Measurements from ENCODE around the gene MBD4.
"Not testable (repeated sequence)": the region's sequence is repeated elsewhere in the genome, so short reads cannot be mapped to it uniquely, and the experiment has no call there.

Gene MBD4

GRCh38 chr3:129428376-129429079 lies 11.2 kb downstream of the MBD4 start, which contains the start of gene EFCAB12:
EFCAB12 (minus strand) TSS chr3:129428636; CDS start chr3:129428488, 148 bp downstream.
- DNase-seq = peak; percentile 85 to 95

DNA sequence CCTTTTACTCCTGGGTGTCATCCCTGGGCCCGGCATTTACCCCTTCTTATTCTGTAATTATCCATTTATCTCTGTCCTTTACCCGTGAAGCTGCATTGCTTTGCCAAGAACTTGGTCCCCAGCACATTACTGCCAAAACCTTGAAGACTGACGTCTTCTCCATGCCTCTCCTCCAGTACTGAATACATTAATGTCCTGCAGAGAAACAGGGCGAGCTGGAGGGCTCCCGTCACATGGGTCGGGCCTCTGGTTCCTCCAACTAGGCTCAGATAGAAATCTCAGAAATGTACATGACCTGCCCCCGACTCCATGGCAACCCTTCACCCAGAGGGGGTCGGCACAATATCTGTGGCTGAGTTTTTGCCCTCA lies 11.8 kb downstream of the MBD4 start:
- DNase-seq = no peak

DNA sequence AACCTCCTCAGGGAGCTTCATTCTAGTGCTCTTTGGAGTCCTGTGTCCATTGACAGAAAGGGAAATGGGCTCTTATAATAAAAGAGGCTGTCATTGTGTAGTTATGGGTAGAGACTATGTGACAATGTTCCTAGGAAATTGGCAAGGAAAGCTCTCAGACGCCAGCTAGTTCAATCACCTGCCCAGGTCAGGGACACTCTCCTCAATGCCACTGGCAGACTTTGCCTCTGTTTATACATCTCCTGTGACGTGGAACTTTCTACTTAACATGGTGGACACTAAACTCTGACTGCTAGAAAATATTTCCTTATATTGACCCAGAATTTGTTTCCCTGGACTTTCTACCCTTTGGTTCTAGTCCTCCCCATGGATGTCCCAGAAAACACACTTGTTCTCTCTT lies 14.1 kb downstream of the MBD4 start:
- no peak for DNase-seq

DNA sequence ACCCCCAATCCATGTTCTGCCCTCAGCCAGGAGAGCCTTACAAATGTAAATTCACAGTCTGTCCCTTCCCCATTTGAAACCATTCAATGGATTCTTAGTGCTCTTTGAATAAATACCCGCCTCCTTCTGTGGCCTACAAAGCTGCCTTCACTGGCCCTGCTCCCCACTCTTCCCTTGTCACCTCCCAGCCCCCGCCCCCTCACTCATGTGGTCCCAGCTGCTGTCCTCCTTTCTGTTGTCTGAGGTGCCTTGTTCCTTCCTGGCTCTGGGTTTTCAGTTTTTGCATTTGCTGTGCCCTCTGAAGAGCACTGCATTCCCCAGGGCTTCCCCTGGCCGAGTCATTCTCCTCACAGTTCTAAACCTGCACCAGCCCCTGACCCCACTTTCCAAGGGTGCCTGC lies 14.5 kb downstream of the MBD4 start:
- DNase-seq = peak in 1 of 2 donors; percentile 51

GRCh38 chr3:129424185-129424841 lies 15.4 kb downstream of the MBD4 start:
- DNase-seq = peak; percentile 63 to 84

GRCh38 chr3:129422897-129423296 lies 16.9 kb downstream of the MBD4 start:
- DNase-seq = no peak

GRCh38 chr3:129421988-129422745 lies 17.6 kb downstream of the MBD4 start:
- no peak for DNase-seq

DNA sequence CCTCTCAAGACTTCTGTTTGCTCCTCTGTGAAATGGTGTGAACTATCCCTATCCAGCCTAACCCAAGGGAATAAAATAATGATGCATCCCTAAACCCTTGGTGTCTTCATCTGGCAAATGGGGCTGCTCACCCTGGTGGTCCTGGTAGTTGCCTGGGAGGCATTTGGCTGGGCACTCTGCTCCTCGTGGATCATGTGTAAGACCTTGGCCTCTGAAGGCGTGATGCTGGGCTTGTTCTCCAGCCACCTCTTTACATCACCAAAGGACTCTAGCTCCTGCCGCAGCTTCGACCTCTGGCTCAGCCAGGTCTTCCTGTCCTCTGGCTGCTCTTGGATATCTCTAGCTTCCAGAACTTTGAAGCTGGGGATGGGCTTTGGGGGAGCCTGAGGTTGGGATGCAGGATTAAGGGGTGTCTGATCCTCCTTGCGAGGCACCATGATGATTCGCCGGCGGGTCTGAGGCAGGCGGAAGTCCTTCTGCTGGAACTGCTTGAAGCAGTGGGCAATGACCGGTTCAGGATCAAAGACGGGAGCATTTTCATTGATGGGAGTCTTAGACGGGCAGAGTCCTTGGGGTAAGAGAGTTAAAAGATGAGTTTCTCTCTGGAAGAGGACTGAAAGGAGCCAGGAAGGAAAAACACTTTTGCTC lies 18.4 kb downstream of the MBD4 start:
- DNase-seq = no peak

- no peak for DNase-seq
These were observed 20.3 kb downstream of the MBD4 start for GRCh38 chr3:129419476-129419875.

DNA sequence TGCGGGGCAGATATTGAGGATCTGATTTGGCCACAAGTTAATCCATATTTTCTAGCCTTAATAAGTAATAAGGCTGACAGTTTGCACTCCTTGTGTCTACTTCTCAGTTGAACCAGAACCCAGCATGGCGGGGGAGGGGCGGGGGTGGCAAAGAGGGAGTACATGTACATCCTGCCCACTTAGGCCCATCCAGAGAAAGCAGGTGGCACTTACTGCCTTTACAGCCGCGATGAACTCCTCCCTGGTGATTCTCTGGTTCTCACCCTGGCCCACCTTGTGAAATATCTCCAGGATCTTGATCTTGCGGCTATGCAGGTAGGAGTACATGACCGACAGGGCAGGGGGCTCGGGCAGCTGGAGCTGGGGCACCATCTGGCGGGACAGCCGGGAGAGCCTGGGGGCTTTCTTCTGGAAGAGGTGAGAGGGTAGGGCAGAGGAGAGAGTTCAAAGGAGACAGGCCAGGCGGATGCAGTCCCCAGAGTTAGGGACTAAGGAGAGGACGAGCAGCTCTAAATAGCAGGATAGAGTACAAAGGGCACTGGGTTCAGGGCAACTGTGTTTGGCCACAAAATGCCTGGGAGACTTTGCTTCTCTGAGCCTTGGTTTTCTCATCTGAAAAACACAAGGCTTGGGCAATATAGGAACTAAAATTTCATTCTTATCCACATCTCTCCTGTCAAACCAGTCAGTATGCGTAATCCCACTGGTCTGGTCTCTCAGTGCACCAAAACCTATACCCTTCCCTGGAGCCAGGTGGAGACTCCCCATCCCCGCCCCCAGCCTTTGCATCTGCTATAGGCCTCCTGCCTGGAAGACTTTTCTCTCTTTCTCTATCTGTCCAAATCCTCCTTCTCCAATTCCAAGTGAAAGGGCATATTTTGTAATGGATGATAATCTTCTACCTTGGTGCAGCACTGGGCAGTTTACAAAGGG lies 21.4 kb downstream of the MBD4 start:
- no peak for DNase-seq

GRCh38 chr3:129417326-129417725 lies 22.4 kb downstream of the MBD4 start:
- no peak for DNase-seq

- no peak for DNase-seq
These were observed 23.3 kb downstream of the MBD4 start for GRCh38 chr3:129416415-129416814.

DNA sequence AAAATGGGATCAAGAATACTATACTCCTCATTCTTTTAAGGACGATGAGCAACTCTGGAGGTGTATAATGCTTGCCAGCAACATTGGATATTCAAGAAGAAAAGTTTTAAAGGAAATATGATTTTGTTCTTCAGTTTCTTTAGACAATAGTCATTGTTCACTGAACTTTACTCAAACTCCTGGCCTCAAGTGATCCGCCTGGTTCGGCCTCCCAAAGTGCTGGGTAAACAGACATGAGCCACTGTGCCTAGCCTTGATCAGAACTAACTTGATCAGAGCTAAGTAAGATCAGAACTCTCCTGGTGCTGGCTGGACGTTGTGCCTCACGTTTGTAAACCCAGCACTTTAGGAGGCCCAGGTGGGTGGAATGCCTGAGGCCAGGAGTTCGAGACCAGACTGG lies 23.9 kb downstream of the MBD4 start:
- DNase-seq = no peak

DNA sequence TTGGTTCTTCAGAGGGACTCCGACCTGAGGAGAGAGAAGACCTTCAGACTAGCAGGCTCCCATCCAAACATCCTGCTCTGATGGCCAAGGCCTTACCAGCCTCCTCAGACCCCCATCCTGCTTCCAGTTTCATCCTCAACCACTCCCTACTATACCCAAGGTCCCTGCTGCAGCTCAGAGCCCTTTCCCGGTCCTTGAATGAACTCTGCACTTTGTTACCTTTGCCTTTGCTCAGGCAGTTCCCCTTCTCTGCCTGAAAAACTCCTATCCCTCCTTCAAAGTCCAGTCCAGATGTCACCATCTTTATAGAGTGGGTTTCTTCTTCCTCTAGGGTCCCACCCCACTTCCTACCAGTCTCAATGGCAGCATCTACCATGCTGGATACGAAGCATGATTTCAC lies 24.4 kb downstream of the MBD4 start:
- no peak for DNase-seq

DNA sequence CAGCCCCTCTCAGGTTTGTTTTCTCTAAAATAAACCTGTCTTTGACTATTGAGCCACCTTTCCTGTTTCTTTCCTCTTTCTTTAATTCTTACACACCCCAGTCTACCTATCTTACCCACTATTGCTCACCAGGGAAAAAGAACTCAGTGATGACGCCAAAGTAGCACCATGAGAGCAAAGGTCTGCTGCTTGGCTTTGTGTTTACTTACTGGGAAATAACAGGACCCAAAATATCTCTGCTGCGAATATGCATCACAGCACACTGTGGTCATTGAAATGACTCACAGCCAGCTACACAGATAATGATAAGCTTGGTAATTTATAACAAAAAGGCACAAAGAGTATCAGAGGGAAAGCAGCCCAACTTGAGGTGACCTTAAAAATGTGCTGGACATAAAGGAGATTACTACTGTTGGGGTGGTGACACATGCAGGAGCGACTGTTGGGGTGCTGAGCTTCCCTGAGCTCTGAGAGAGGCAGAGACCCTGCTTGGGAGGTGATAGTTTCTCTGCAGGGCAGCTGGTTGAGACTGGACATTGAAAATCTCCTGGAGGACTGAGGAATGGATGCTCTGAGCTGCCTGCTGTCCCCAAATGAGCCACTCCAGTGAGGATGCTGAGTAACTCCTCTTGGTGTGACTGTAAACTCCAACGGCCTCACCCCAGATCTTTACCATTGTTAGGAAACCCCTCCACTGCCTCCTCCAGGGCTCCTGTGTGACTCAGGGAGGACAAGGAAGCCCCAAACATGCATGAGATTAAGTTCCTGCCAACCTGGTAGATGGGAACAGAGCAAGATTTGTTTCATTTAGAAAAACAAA lies 25.9 kb downstream of the MBD4 start:
- no peak for DNase-seq

- not testable (repeated sequence) for DNase-seq
These were observed 26.5 kb downstream of the MBD4 start for GRCh38 chr3:129413238-129413637.

- DNase-seq = no peak
These were observed 27.1 kb downstream of the MBD4 start for GRCh38 chr3:129412542-129413198.

- DNase-seq = no peak
These were observed 28.8 kb downstream of the MBD4 start for GRCh38 chr3:129410971-129411370.

GRCh38 chr3:129409541-129409940 lies 30.2 kb downstream of the MBD4 start:
- no peak for DNase-seq

GRCh38 chr3:129404610-129405009 lies 35.1 kb downstream of the MBD4 start:
- no peak for DNase-seq

- DNase-seq = no peak
These were observed 35.6 kb downstream of the MBD4 start for GRCh38 chr3:129404130-129404529.

Measured in inflammatory macrophage treated with lipopolysaccharide for 1 hour (primary cell).